Body of pancreas (tissue), 4 donors: Measurements from ENCODE around the gene SMIM29. TPM values are rescaled to one million over a fixed set of nuclear protein-coding genes. Genes with fewer than 3 reads are reported as not detected.

ENCODE experiments used
- ATAC-seq: fragments of 150-250 bp; one replicate; pipeline ENCODE4 v1.9.1; 2016
- DNase-seq, 4 donors: peaks; one replicate each; pipeline ENCODE4 v3.0.0-alpha.2; 2019
- H3K27ac ChIP-seq, 4 donors: fragments of 200-600 bp; sonication (generic); 1 replicate in 3 of 4; 2 replicates in 1 of 4; pipeline versions ENCODE4 v1.5.1 to v1.6.1; 2016 to 2019; ENCODE audit warnings: mild to moderate bottlenecking in 1 of 4, mixed read lengths in 1 of 4, moderate library complexity in 1 of 4
- H3K27me3 ChIP-seq, 2 donors: fragments of 200-600 bp; sonication (generic); one replicate each; pipeline ENCODE4 v1.6.0; 2016; ENCODE audit warnings: mild to moderate bottlenecking in 1 of 2
- H3K36me3 ChIP-seq, 2 donors: fragments of 200-600 bp; sonication (generic); replicated peaks in 1 of 2; 2 replicates each; pipeline ENCODE4 v1.5.1; 2016; ENCODE audit warnings: low read depth in 2 of 2; ENCODE audit not compliant: insufficient read depth in 1 of 2
- H3K4me1 ChIP-seq: fragments of 200-600 bp; sonication (generic); one replicate; pipeline ENCODE4 v1.6.0; 2016
- H3K4me3 ChIP-seq, 2 donors: fragments of 200-600 bp; sonication (generic); 1 replicate in 1 of 2; 2 replicates in 1 of 2; pipeline ENCODE4 v1.5.1; 2016 to 2019
- H3K9me3 ChIP-seq, 3 donors: fragments of 200-600 bp; sonication (generic); 1 replicate in 2 of 3; 2 replicates in 1 of 3; pipeline ENCODE4 v1.5.1; 2016
- POLR2A ChIP-seq, 3 donors: fragments of 450-650 bp; IDR thresholded peaks; one replicate each; pipeline ENCODE4 v1.6.1; 2016; ENCODE audit warnings: antibody characterized with exemption in 3 of 3, mild to moderate bottlenecking in 2 of 3
- WGBS, 2 donors: methylation state at CpG; one replicate each; pipeline ENCODE4 v1.1.5; 2017; 5-methylcytosine and 5-hydroxymethylcytosine counted together
- intact Hi-C: fragments of 100-400 bp; cut with DNase I; formaldehyde crosslinking; loops from one replicate; pipeline ENCODE4 v1.15.1; 2023
- total RNA-seq, 2 donors: library from RNA; depleted of rRNA; stranded (reverse); fragments of >200 nt; gene quantifications; one replicate each; pipeline ENCODE4 v1.1.0, GENCODE V29; 2016
- TF ChIP-seq, protein P1 (sequence below), 7 experiments: fragments of 450-650 bp in 4 of 7; fragments of 200-600 bp in 3 of 7; sonication (generic) in 3 of 7; IDR thresholded peaks; one replicate each; pipeline ENCODE4 v1.5.1; 2016 to 2019; ENCODE audit warnings: antibody characterized with exemption in 7 of 7

SMIM29 gene
- total RNA-seq, 2 donors from 2014 or later, result 8.6 to 21.5 TPM

DNA sequence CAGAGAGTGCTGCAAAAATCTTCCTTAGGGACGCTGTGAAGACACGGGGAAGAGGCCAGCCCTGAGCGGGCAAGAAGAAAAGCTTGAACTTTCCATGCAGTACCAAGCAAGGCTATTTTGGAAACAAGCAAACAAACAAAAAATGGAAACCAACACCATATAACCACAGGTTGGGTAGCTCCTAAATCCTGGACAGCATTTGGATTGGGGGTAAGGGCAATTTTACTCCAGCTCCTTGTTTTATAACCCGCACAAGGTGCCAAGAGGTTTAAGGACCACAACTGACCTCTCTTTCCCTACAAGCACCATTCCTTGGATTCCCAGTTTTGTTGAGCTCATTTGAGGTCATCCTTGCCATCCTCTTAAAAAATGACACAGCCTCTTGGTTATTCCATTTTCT, 31.4 kb upstream of the SMIM29 start:
- intact Hi-C loops, result no loop called here
- DNase-seq (no peak), ATAC-seq (no peak)
- TF ChIP-seq, protein P1, sequence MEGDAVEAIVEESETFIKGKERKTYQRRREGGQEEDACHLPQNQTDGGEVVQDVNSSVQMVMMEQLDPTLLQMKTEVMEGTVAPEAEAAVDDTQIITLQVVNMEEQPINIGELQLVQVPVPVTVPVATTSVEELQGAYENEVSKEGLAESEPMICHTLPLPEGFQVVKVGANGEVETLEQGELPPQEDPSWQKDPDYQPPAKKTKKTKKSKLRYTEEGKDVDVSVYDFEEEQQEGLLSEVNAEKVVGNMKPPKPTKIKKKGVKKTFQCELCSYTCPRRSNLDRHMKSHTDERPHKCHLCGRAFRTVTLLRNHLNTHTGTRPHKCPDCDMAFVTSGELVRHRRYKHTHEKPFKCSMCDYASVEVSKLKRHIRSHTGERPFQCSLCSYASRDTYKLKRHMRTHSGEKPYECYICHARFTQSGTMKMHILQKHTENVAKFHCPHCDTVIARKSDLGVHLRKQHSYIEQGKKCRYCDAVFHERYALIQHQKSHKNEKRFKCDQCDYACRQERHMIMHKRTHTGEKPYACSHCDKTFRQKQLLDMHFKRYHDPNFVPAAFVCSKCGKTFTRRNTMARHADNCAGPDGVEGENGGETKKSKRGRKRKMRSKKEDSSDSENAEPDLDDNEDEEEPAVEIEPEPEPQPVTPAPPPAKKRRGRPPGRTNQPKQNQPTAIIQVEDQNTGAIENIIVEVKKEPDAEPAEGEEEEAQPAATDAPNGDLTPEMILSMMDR (IDR thresholded peaks at IDR 0.05), result no peak
- TF ChIP-seq POLR2A (IDR thresholded peaks at IDR 0.05), result no peak
- Histone ChIP-seq H3K9me3 (no peaks in the 10 kb centered on the region), H3K4me3 (no peak overlapping the region), H3K27ac (no peak overlapping the region), H3K36me3 (no peaks in the 10 kb centered on the region), H3K4me1 (no peaks in the 10 kb centered on the region), H3K27me3 (no peaks in the 10 kb centered on the region)
- WGBS, 2 donors, result 85 to 86% methylated on average over 4 of the region's 4 CpGs

DNA sequence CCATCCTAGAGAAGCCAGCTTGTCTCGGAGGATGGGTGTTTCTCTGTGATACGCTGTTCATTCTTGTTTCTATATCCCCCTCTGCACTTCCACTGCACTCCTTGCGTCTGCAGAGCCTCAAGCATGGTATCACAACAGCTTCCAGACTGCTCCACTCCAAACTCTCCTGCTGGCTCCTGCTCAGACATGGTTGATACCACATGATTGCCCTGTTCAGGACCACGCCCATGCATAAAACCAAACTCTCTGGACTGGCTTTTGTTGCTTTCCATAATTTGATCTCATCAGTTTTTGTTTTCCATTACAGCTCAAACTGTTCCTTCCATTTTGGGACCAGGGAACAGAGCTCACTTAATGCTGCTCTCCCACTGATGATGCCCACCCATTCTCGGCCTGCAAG, 30.0 kb upstream of the SMIM29 start:
- no peak for DNase-seq
- Histone ChIP-seq H3K27ac (no peak overlapping the region), H3K4me1 (no peaks in the 10 kb centered on the region), H3K4me3 (no peak overlapping the region), H3K36me3 (no peaks in the 10 kb centered on the region), H3K27me3 (no peaks in the 10 kb centered on the region), H3K9me3 (no peaks in the 10 kb centered on the region)
- intact Hi-C loops, result no loop called here
- no peak for TF ChIP-seq POLR2A (IDR thresholded peaks at IDR 0.05)
- TF ChIP-seq, protein P1 (IDR thresholded peaks at IDR 0.05), result no peak
- ATAC-seq, result no peak
- WGBS, 2 donors, result 56 to 87% methylated on average over 5 of the region's 5 CpGs

- no peak for ATAC-seq
- no peak overlapping the region for H3K4me3 ChIP-seq
- 98 to 100% methylated on average over 4 of the region's 4 CpGs for WGBS, 2 donors
Measured at GRCh38 chr6:34277763-34278112, 28.9 kb upstream of the SMIM29 start.

DNA sequence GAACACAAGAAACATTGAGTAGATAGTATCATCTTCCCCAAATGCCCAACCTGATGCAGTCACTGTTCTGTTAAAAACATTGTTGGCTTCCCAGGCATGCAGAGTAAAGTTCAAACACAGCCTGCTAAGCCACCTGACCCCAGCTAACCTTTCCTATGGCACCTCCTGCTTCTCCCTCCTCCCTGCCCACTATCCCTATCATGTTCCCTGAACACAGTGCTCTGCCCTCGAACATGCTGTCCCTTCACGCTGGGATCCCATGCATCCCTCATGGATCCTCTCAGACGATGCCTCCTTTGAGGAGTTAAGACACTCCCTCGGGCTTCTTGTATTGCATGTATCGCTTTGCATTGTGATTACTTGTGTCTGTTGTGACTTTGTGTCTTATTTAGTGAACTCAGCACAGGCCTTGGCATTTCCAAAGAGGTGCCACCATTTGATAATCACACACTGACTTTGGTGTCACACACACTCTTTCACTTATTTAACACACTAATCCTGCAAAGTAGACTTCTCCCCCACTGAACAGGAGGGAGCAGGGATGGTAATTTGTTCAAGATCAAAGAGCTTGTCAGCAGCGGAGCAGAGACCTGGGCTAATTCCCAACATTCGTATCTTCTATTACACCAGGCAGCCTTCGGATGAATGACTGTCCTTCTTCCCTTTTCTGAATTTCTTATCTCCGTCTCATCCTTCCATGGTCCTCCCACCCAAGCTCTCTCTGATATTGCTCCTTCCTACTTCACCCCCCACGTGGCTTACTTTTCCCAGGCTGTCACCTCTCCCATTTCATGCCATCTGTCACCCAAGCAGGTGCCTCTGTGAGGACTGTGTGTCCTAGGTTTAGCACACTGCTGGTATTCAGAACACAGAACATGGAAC, 28.3 kb upstream of the SMIM29 start:
- Histone ChIP-seq H3K4me1 (peaks cover 6% of the 10 kb centered on the region), H3K9me3 (no peaks in the 10 kb centered on the region), H3K4me3 (no peak overlapping the region), H3K36me3 (no peaks in the 10 kb centered on the region), H3K27ac (no peak overlapping the region), H3K27me3 (no peaks in the 10 kb centered on the region)
- 51 to 73% methylated on average over 10 of the region's 10 CpGs for WGBS, 2 donors
- no peak for TF ChIP-seq POLR2A (IDR thresholded peaks at IDR 0.05)
- TF ChIP-seq, protein P1 (IDR thresholded peaks at IDR 0.05), result no peak
- intact Hi-C loops, result no loop called here
- DNase-seq (peak in 1 of 4 donors; percentile 7), ATAC-seq (no peak)

More at GRCh38 chr6:34277763-34278112, 28.9 kb upstream of the SMIM29 start:
- no peak for DNase-seq
- no peaks in the 10 kb centered on the region for H3K9me3 ChIP-seq
- no peaks in the 10 kb centered on the region for H3K27me3 ChIP-seq
- intact Hi-C loops, result no loop called here
- peaks cover 6% of the 10 kb centered on the region for H3K4me1 ChIP-seq
- no peaks in the 10 kb centered on the region for H3K36me3 ChIP-seq
- TF ChIP-seq, protein P1 (IDR thresholded peaks at IDR 0.05), result no peak
- TF ChIP-seq POLR2A (IDR thresholded peaks at IDR 0.05), result no peak
- H3K27ac ChIP-seq, result no peak overlapping the region

- Histone ChIP-seq H3K9me3 (no peaks in the 10 kb centered on the region), H3K4me1 (peaks cover 6% of the 10 kb centered on the region), H3K36me3 (no peaks in the 10 kb centered on the region), H3K4me3 (no peak overlapping the region), H3K27me3 (no peaks in the 10 kb centered on the region), H3K27ac (no peak overlapping the region)
- ATAC-seq (no peak), DNase-seq (no peak)
- intact Hi-C loops, result no loop called here
- 75 to 87% methylated on average over 5 of the region's 5 CpGs for WGBS, 2 donors
- TF ChIP-seq, protein P1 (IDR thresholded peaks at IDR 0.05), result no peak
- no peak for TF ChIP-seq POLR2A (IDR thresholded peaks at IDR 0.05)
Measured at GRCh38 chr6:34276191-34276590, 27.4 kb upstream of the SMIM29 start.
